Nasal cavity respiratory epithelium epithelial cell of viscerocranial mucosa (primary cell): ENCODE results near the gene CRACR2B. TPM values are rescaled to one million over a fixed set of nuclear protein-coding genes. Genes with fewer than 3 reads are reported as not detected.

Source experiments
- total RNA-seq: library from RNA; depleted of rRNA; stranded (reverse); fragments of >200 nt; gene quantifications from 2 replicates; pipeline ENCODE4 v1.2.3, GENCODE V29; 2014

The CRACR2B gene
- total RNA-seq, result 0.34 and 1.00 TPM in 2 replicates

GRCh38 chr11:827897-828192 is at the start of gene CRACR2B:
TSS of gene CRACR2B (plus strand) at chr11:827919. CDS start at chr11:828608, 689 bp downstream.

DNA sequence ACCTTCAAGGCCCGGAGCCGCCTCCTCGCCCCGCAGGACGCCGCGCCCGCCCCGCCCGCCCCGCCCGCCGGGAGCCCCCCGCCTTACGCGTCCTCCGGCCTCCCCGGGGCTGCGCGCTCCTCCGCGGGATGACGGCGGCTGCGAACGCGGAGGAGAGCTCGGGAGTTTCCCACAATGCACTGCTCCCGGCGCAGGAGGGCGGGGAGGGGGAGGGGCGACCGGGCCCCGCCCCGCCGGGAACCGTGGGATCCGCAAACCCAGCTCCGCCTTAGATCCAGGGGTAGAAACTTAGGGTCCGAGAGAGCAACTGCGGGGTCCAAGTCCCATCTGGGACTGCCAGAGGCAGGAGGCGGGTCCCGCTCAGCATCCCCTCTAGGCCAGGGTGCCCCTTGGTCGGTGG is 37.8 kb upstream of the CRACR2B start, which contains the start of gene CEND1:
TSS of gene CEND1 (minus strand) at position 148 of the 400 bp plus-strand sequence. CDS start 1,514 bp downstream, outside the sequence.

GRCh38 chr11:798093-798713 is 29.5 kb upstream of the CRACR2B start, which contains the start of gene SLC25A22:
TSS of gene SLC25A22 (minus strand) at chr11:798281. CDS start at chr11:795006, 3,275 bp downstream.

DNA sequence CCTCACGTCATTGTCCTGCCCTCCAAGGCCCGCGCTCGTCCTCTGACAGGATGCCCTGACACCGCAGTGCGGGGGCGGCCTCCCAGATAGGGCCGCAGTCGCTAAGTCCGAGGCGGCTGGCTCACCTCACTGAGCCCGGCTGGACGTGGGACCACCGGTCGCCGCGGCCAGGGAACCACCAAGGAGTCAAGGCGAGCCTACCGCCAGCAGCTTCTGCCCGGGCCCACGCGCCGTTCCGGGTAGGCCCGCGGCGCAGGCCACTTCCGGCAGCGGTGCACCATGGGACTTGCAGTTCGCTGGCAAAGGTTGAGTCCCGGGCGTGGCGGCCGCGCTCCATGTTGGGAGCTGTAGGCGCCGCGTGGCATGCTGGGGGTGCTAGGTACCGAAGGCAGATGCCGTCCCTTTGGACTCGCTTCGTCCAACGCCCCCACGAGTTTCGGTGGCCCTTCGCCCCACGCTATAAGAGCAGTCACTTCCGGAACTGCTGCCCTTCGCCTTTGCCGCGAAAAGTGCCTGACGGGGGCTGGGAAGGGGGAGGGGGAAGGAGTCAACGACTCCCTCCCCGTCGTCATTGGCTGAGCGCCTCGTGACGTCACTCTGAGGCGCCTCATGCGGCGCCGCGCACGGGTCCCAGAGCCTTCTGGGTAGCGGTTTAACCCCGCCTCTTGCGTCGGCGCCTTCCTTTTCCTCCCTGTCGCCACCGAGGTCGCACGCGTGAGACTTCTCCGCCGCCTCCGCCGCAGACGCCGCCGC is 18.3 kb upstream of the CRACR2B start, which contains the start of gene RPLP2:
TSS of gene RPLP2 (plus strand) at position 681 of the 753 bp plus-strand sequence. CDS start 268 bp downstream, outside the sequence.

GRCh38 chr11:818396-819128 is 9.2 kb upstream of the CRACR2B start, which contains the start of gene PNPLA2:
TSS of gene PNPLA2 (plus strand) at chr11:818914. CDS start at chr11:819719, 805 bp downstream.

GRCh38 chr11:832529-833113 is 4.9 kb downstream of the CRACR2B start, which contains the start of gene CD151:
TSS of gene CD151 (plus strand) at chr11:832952. CDS start at chr11:836070, 3,118 bp downstream.

GRCh38 chr11:842370-843002 is 14.8 kb downstream of the CRACR2B start, which contains the start of the genes POLR2L and TSPAN4:
TSS of gene POLR2L (minus strand) at chr11:842529. CDS start at chr11:842508, 21 bp downstream.
TSS of gene TSPAN4 (plus strand) at chr11:842852. CDS start at chr11:850305, 7,453 bp downstream.

Other genes with a start within 250 kb of the CRACR2B start
- gene IRF7, start 212.0 kb upstream of the CRACR2B start, total RNA-seq, result 7.8 and 39.3 TPM in 2 replicates
- not detected in 2 replicates for gene CDHR5, start 203.0 kb upstream of the CRACR2B start, total RNA-seq
- gene SCT, start 200.7 kb upstream of the CRACR2B start, total RNA-seq, result not detected in 2 replicates
- gene DRD4, start 190.7 kb upstream of the CRACR2B start, total RNA-seq, result 0.07 TPM in 1 of 2 replicates, not detected in the other
- 28.4 and 36.0 TPM in 2 replicates for gene DEAF1, start 132.7 kb upstream of the CRACR2B start, total RNA-seq
- 16.4 and 21.9 TPM in 2 replicates for gene TMEM80, start 132.1 kb upstream of the CRACR2B start, total RNA-seq
- 126 and 167 TPM in 2 replicates for gene EPS8L2, start 121.7 kb upstream of the CRACR2B start, total RNA-seq
- 199 and 220 TPM in 2 replicates for gene TALDO1, start 80.5 kb upstream of the CRACR2B start, total RNA-seq
- gene GATD1, start 50.4 kb upstream of the CRACR2B start, total RNA-seq, result 20.8 and 30.3 TPM in 2 replicates
- not detected in 2 replicates for gene CEND1, start 37.8 kb upstream of the CRACR2B start, total RNA-seq
- 6.2 and 20.9 TPM in 2 replicates for gene SLC25A22, start 29.6 kb upstream of the CRACR2B start, total RNA-seq
- 6.2 and 8.1 TPM in 2 replicates for gene PIDD1, start 22.7 kb upstream of the CRACR2B start, total RNA-seq
- gene RPLP2, start 18.0 kb upstream of the CRACR2B start, total RNA-seq, result 259 and 293 TPM in 2 replicates
- 20.5 and 21.2 TPM in 2 replicates for gene PNPLA2, start 9.0 kb upstream of the CRACR2B start, total RNA-seq
- gene CD151, start 5.0 kb downstream of the CRACR2B start, total RNA-seq, result 166 and 396 TPM in 2 replicates
- 25.6 and 55.0 TPM in 2 replicates for gene POLR2L, start 14.6 kb downstream of the CRACR2B start, total RNA-seq
- gene TSPAN4, start 14.9 kb downstream of the CRACR2B start, total RNA-seq, result 21.7 and 32.5 TPM in 2 replicates
- 44.4 and 76.5 TPM in 2 replicates for gene CHID1, start 82.9 kb downstream of the CRACR2B start, total RNA-seq
- gene AP2A2, start 98.0 kb downstream of the CRACR2B start, total RNA-seq, result 17.1 and 40.4 TPM in 2 replicates
- gene MUC6, start 208.8 kb downstream of the CRACR2B start, total RNA-seq, result not detected in 2 replicates
- under 0.01 TPM in 1 of 2 replicates, not detected in the other for gene MUC2, start 247.0 kb downstream of the CRACR2B start, total RNA-seq